ENCODE measurements around the gene LAMTOR4.
"Not testable (repeated sequence)": the region's sequence is repeated elsewhere in the genome, so short reads cannot be mapped to it uniquely, and the experiment has no call there.

The LAMTOR4 gene

GRCh38 chr7:100132126-100132525 lies 16.6 kb upstream of the LAMTOR4 start:
- H3K4me3 ChIP-seq (ENCODE audit: low read length in 2 of 2), result no peak overlapping the region

GRCh38 chr7:100132697-100133151 lies 16.0 kb upstream of the LAMTOR4 start:
- H3K36me3 ChIP-seq (ENCODE audit: control insufficient read depth in 2 of 2, insufficient read depth in 2 of 2, low read length in 2 of 2), result no peaks in the 10 kb centered on the region
- H3K9me3 ChIP-seq (ENCODE audit: control insufficient read depth in 2 of 2, low read length in 2 of 2), result no peaks in the 10 kb centered on the region
- H3K27ac ChIP-seq (ENCODE audit: low read depth in 2 of 2, low read length in 2 of 2), result no peak overlapping the region
- no peaks in the 10 kb centered on the region for H3K27me3 ChIP-seq (ENCODE audit: control insufficient read depth in 2 of 2, insufficient read depth in 2 of 2, low read length in 2 of 2)
- H3K4me3 ChIP-seq (ENCODE audit: low read length in 2 of 2), result no peak overlapping the region
- peaks cover 12 to 21% of the 10 kb centered on the region in 2 donors for H3K4me1 ChIP-seq (ENCODE audit: control insufficient read depth in 2 of 2, insufficient read depth in 2 of 2, low read length in 2 of 2)
- H3K9ac ChIP-seq (ENCODE audit: low read depth in 1 of 2, low read length in 2 of 2), result no peak overlapping the region

More at GRCh38 chr7:100132126-100132525, 16.6 kb upstream of the LAMTOR4 start:
- no peaks in the 10 kb centered on the region for H3K27me3 ChIP-seq (ENCODE audit: control insufficient read depth in 2 of 2, insufficient read depth in 2 of 2, low read length in 2 of 2)
- no peak overlapping the region for H3K9ac ChIP-seq (ENCODE audit: low read depth in 1 of 2, low read length in 2 of 2)
- no peaks in the 10 kb centered on the region for H3K36me3 ChIP-seq (ENCODE audit: control insufficient read depth in 2 of 2, insufficient read depth in 2 of 2, low read length in 2 of 2)
- H3K4me1 ChIP-seq (ENCODE audit: control insufficient read depth in 2 of 2, insufficient read depth in 2 of 2, low read length in 2 of 2), result peaks cover 15 to 22% of the 10 kb centered on the region in 2 donors
- no peak overlapping the region for H3K27ac ChIP-seq (ENCODE audit: low read depth in 2 of 2, low read length in 2 of 2)
- no peaks in the 10 kb centered on the region for H3K9me3 ChIP-seq (ENCODE audit: control insufficient read depth in 2 of 2, low read length in 2 of 2)

- no peaks in the 10 kb centered on the region for H3K9me3 ChIP-seq (ENCODE audit: control insufficient read depth in 2 of 2, low read length in 2 of 2)
- peaks cover 15 to 18% of the 10 kb centered on the region in 2 donors for H3K4me1 ChIP-seq (ENCODE audit: control insufficient read depth in 2 of 2, insufficient read depth in 2 of 2, low read length in 2 of 2)
- H3K27me3 ChIP-seq (ENCODE audit: control insufficient read depth in 2 of 2, insufficient read depth in 2 of 2, low read length in 2 of 2), result no peaks in the 10 kb centered on the region
- no peak overlapping the region for H3K4me3 ChIP-seq (ENCODE audit: low read length in 2 of 2)
- peak overlapping the region; percentile 34 to 46 for H3K27ac ChIP-seq (ENCODE audit: low read depth in 2 of 2, low read length in 2 of 2)
- no peaks in the 10 kb centered on the region for H3K36me3 ChIP-seq (ENCODE audit: control insufficient read depth in 2 of 2, insufficient read depth in 2 of 2, low read length in 2 of 2)
- no peak overlapping the region for H3K9ac ChIP-seq (ENCODE audit: low read depth in 1 of 2, low read length in 2 of 2)
Observed at GRCh38 chr7:100137851-100138760, 10.6 kb upstream of the LAMTOR4 start.

- Histone ChIP-seq H3K27me3 (ENCODE audit: control insufficient read depth in 2 of 2, insufficient read depth in 2 of 2, low read length in 2 of 2) (no peaks in the 10 kb centered on the region), H3K36me3 (ENCODE audit: control insufficient read depth in 2 of 2, insufficient read depth in 2 of 2, low read length in 2 of 2) (no peaks in the 10 kb centered on the region), H3K9ac (ENCODE audit: low read depth in 1 of 2, low read length in 2 of 2) (peak overlapping the region; percentile 26 to 34), H3K4me1 (ENCODE audit: control insufficient read depth in 2 of 2, insufficient read depth in 2 of 2, low read length in 2 of 2) (peaks cover 15 to 18% of the 10 kb centered on the region in 2 donors), H3K4me3 (ENCODE audit: low read length in 2 of 2) (no peak overlapping the region), H3K9me3 (ENCODE audit: control insufficient read depth in 2 of 2, low read length in 2 of 2) (no peaks in the 10 kb centered on the region), H3K27ac (ENCODE audit: low read depth in 2 of 2, low read length in 2 of 2) (peak overlapping the region; percentile 84 to 92)
Observed at GRCh38 chr7:100141555-100141949, 7.2 kb upstream of the LAMTOR4 start.

- Histone ChIP-seq H3K27me3 (ENCODE audit: control insufficient read depth in 2 of 2, insufficient read depth in 2 of 2, low read length in 2 of 2) (no peaks in the 10 kb centered on the region), H3K9ac (ENCODE audit: low read depth in 1 of 2, low read length in 2 of 2) (no peak overlapping the region), H3K4me3 (ENCODE audit: low read length in 2 of 2) (no peak overlapping the region), H3K4me1 (ENCODE audit: control insufficient read depth in 2 of 2, insufficient read depth in 2 of 2, low read length in 2 of 2) (peaks cover 15 to 18% of the 10 kb centered on the region in 2 donors), H3K27ac (ENCODE audit: low read depth in 2 of 2, low read length in 2 of 2) (peak overlapping the region; percentile 59 to 92), H3K9me3 (ENCODE audit: control insufficient read depth in 2 of 2, low read length in 2 of 2) (no peaks in the 10 kb centered on the region), H3K36me3 (ENCODE audit: control insufficient read depth in 2 of 2, insufficient read depth in 2 of 2, low read length in 2 of 2) (no peaks in the 10 kb centered on the region)
Observed at GRCh38 chr7:100142461-100142860, 6.3 kb upstream of the LAMTOR4 start.

GRCh38 chr7:100146350-100146749 lies 2.4 kb upstream of the LAMTOR4 start:
- H3K36me3 ChIP-seq (ENCODE audit: control insufficient read depth in 2 of 2, insufficient read depth in 2 of 2, low read length in 2 of 2); H3K27me3 ChIP-seq (ENCODE audit: control insufficient read depth in 2 of 2, insufficient read depth in 2 of 2, low read length in 2 of 2); H3K9me3 ChIP-seq (ENCODE audit: control insufficient read depth in 2 of 2, low read length in 2 of 2); H3K9ac ChIP-seq (ENCODE audit: low read depth in 1 of 2, low read length in 2 of 2); H3K27ac ChIP-seq (ENCODE audit: low read depth in 2 of 2, low read length in 2 of 2); H3K4me3 ChIP-seq (ENCODE audit: low read length in 2 of 2): not testable (repeated sequence)
- peaks cover 15 to 19% of the 10 kb centered on the region in 2 donors for H3K4me1 ChIP-seq (ENCODE audit: control insufficient read depth in 2 of 2, insufficient read depth in 2 of 2, low read length in 2 of 2)

- H3K9me3 ChIP-seq (ENCODE audit: control insufficient read depth in 2 of 2, low read length in 2 of 2), result no peaks in the 10 kb centered on the region
- H3K36me3 ChIP-seq (ENCODE audit: control insufficient read depth in 2 of 2, insufficient read depth in 2 of 2, low read length in 2 of 2), result peaks cover 0 to under 1% of the 10 kb centered on the region in 2 donors
- H3K4me3 ChIP-seq (ENCODE audit: low read length in 2 of 2), result no peak overlapping the region
- H3K27me3 ChIP-seq (ENCODE audit: control insufficient read depth in 2 of 2, insufficient read depth in 2 of 2, low read length in 2 of 2), result no peaks in the 10 kb centered on the region
- no peak overlapping the region for H3K9ac ChIP-seq (ENCODE audit: low read depth in 1 of 2, low read length in 2 of 2)
- peaks cover 19 to 20% of the 10 kb centered on the region in 2 donors for H3K4me1 ChIP-seq (ENCODE audit: control insufficient read depth in 2 of 2, insufficient read depth in 2 of 2, low read length in 2 of 2)
- no peak overlapping the region for H3K27ac ChIP-seq (ENCODE audit: low read depth in 2 of 2, low read length in 2 of 2)
Observed at GRCh38 chr7:100147278-100147677, 1.4 kb upstream of the LAMTOR4 start.

- Histone ChIP-seq H3K4me3 (ENCODE audit: low read length in 2 of 2) (peak overlapping the region; percentile 94 to 100), H3K27ac (ENCODE audit: low read depth in 2 of 2, low read length in 2 of 2) (peak overlapping the region; percentile 77 to 90), H3K4me1 (ENCODE audit: control insufficient read depth in 2 of 2, insufficient read depth in 2 of 2, low read length in 2 of 2) (peaks cover 17 to 25% of the 10 kb centered on the region in 2 donors), H3K9me3 (ENCODE audit: control insufficient read depth in 2 of 2, low read length in 2 of 2) (no peaks in the 10 kb centered on the region), H3K27me3 (ENCODE audit: control insufficient read depth in 2 of 2, insufficient read depth in 2 of 2, low read length in 2 of 2) (no peaks in the 10 kb centered on the region), H3K36me3 (ENCODE audit: control insufficient read depth in 2 of 2, insufficient read depth in 2 of 2, low read length in 2 of 2) (peaks cover 0 to 5% of the 10 kb centered on the region in 2 donors), H3K9ac (ENCODE audit: low read depth in 1 of 2, low read length in 2 of 2) (peak overlapping the region; percentile 77 to 99)
Observed at GRCh38 chr7:100148225-100148558, 526 bp upstream of the LAMTOR4 start.

- peak overlapping the region; percentile 10 to 96 for H3K27ac ChIP-seq (ENCODE audit: low read depth in 2 of 2, low read length in 2 of 2)
- H3K4me3 ChIP-seq (ENCODE audit: low read length in 2 of 2), result no peak overlapping the region
- peaks cover 20% of the 10 kb centered on the region in 2 donors for H3K36me3 ChIP-seq (ENCODE audit: control insufficient read depth in 2 of 2, insufficient read depth in 2 of 2, low read length in 2 of 2)
- peak overlapping the region in 1 of 2 donors; percentile 17 for H3K9ac ChIP-seq (ENCODE audit: low read depth in 1 of 2, low read length in 2 of 2)
- no peaks in the 10 kb centered on the region for H3K27me3 ChIP-seq (ENCODE audit: control insufficient read depth in 2 of 2, insufficient read depth in 2 of 2, low read length in 2 of 2)
- H3K4me1 ChIP-seq (ENCODE audit: control insufficient read depth in 2 of 2, insufficient read depth in 2 of 2, low read length in 2 of 2), result peaks cover 58 to 66% of the 10 kb centered on the region in 2 donors
- no peaks in the 10 kb centered on the region for H3K9me3 ChIP-seq (ENCODE audit: control insufficient read depth in 2 of 2, low read length in 2 of 2)
Observed at GRCh38 chr7:100152404-100152803, 3.7 kb downstream of the LAMTOR4 start.

- H3K27me3 ChIP-seq (ENCODE audit: control insufficient read depth in 2 of 2, insufficient read depth in 2 of 2, low read length in 2 of 2), result no peaks in the 10 kb centered on the region
- peaks cover 61 to 70% of the 10 kb centered on the region in 2 donors for H3K4me1 ChIP-seq (ENCODE audit: control insufficient read depth in 2 of 2, insufficient read depth in 2 of 2, low read length in 2 of 2)
- H3K27ac ChIP-seq (ENCODE audit: low read depth in 2 of 2, low read length in 2 of 2), result peak overlapping the region; percentile 96 to 97
- no peak overlapping the region for H3K9ac ChIP-seq (ENCODE audit: low read depth in 1 of 2, low read length in 2 of 2)
- peak overlapping the region in 1 of 2 donors; percentile 13 for H3K4me3 ChIP-seq (ENCODE audit: low read length in 2 of 2)
- H3K36me3 ChIP-seq (ENCODE audit: control insufficient read depth in 2 of 2, insufficient read depth in 2 of 2, low read length in 2 of 2), result peaks cover 20% of the 10 kb centered on the region in 2 donors
- H3K9me3 ChIP-seq (ENCODE audit: control insufficient read depth in 2 of 2, low read length in 2 of 2), result no peaks in the 10 kb centered on the region
Observed at GRCh38 chr7:100152937-100153666, 4.4 kb downstream of the LAMTOR4 start.
